Activated naive CD8-positive, alpha-beta T cell treated with anti-CD3 and anti-CD28 coated beads for 36 hours (primary cell): Measurements from ENCODE around the gene ERC2. TPM values are rescaled to one million over a fixed set of nuclear protein-coding genes. Genes with fewer than 3 reads are reported as not detected.

Experiments used
- DNase-seq: peaks from one replicate; pipeline ENCODE4 v3.0.0; 2021
- H3K27ac Mint-ChIP-seq: one replicate; pipeline ENCODE4 v1.8.0; 2022; ENCODE audit warnings: mild to moderate bottlenecking, moderate library complexity, mixed read lengths
- H3K27me3 Mint-ChIP-seq: one replicate; pipeline ENCODE4 v1.8.0; 2022; ENCODE audit warnings: mild to moderate bottlenecking, mixed read lengths
- H3K36me3 Mint-ChIP-seq: one replicate; pipeline ENCODE4 v1.8.0; 2021; ENCODE audit warnings: mild to moderate bottlenecking, mixed read lengths
- H3K4me1 Mint-ChIP-seq: one replicate; pipeline ENCODE4 v1.8.0; 2021; ENCODE audit warnings: mixed read lengths
- H3K4me3 Mint-ChIP-seq: one replicate; pipeline ENCODE4 v1.8.0; 2022; ENCODE audit warnings: mild to moderate bottlenecking, moderate library complexity, mixed read lengths
- H3K9me3 Mint-ChIP-seq: one replicate; pipeline ENCODE4 v1.8.0; 2022; ENCODE audit warnings: mixed read lengths
- total RNA-seq, 2 experiments: library from RNA; stranded (reverse); gene quantifications; one replicate each; pipeline ENCODE4 v1.2.3, GENCODE V29; 2021

The ERC2 gene
- total RNA-seq, 2 experiments from 2014 or later, result not detected

DNA sequence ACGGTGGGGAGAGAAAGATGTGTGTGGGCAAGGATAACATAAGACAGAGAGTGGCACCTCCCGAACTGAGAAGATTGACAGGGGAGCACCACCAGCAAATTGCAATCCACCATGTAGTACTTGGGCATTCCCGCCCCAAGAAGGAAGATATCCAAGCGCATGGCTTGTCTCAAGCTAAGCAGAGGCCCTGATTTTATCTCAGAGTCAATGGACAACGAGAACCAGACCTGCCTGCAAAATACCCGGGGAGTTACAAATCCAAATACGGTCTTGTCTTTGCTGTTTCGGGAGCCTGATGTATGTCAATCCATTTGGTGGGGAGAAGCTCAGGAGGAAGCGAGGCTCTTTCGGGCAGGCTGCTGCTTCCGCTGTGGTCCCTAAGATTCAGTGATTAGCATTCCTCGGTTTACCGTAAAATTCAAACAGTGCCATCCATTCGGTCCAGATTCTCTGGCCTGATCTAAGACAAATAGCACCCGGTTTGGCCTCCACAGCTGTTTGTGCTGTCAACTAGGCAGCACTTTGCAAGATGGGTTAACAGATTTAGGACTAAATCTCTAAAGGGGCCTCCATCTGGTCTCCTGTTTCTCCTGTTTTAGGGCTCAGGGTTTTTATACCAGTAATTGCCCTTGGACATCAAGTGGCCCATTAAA is 883.4 kb downstream of the ERC2 start:
- H3K36me3 Mint-ChIP-seq, result no peaks in the 10 kb centered on the region
- no peaks in the 10 kb centered on the region for H3K9me3 Mint-ChIP-seq
- no peaks in the 10 kb centered on the region for H3K4me1 Mint-ChIP-seq
- no peak overlapping the region for H3K27ac Mint-ChIP-seq
- no peaks in the 10 kb centered on the region for H3K27me3 Mint-ChIP-seq
- no peak overlapping the region for H3K4me3 Mint-ChIP-seq
- no peak for DNase-seq

DNA sequence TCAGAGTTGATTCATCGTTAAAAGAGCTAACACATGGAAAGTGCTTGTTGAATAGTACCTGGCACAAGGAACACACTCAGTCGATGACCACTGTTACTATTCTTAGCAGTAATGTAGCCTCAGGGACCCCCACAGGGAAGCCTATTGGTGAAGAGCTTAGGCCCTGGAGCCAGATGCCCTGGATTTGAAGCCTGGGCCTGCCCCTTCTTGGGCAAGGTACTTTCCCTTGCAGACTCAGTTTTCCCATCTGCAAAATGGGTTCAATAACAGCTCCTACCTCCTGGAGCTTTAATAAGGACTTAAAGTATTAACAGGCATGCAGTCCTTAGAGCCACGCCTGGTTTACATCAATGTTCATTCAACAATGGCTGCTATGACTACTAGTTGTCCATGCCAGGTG is 884.2 kb downstream of the ERC2 start:
- Mint-ChIP-seq H3K27me3 (no peaks in the 10 kb centered on the region), H3K9me3 (no peaks in the 10 kb centered on the region), H3K4me1 (no peaks in the 10 kb centered on the region), H3K36me3 (no peaks in the 10 kb centered on the region), H3K4me3 (no peak overlapping the region), H3K27ac (no peak overlapping the region)
- DNase-seq, result no peak

DNA sequence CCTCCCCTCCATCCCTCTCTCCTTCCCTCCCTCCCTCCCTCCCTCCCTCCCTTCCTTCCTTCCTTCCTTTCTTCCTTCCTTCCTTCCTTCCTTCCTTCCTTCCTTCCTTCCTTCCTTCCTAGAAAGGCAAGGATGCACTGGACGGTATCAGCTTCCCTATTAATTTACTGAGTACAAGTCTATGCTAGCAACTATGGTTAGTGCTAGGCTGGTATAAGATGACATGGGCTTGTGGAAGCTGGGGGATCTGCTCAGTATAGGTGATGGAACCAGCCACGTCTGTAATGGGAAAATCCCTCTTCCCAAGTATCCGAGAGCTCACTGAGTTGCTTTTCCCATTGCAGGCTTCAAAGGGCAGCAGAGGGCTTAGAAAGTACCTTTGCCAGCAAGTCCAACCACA is 884.8 kb downstream of the ERC2 start:
- H3K27me3 Mint-ChIP-seq, result no peaks in the 10 kb centered on the region
- DNase-seq, result no peak
- H3K4me1 Mint-ChIP-seq, result no peaks in the 10 kb centered on the region
- no peaks in the 10 kb centered on the region for H3K9me3 Mint-ChIP-seq
- no peak overlapping the region for H3K27ac Mint-ChIP-seq
- H3K36me3 Mint-ChIP-seq, result no peaks in the 10 kb centered on the region
- H3K4me3 Mint-ChIP-seq, result no peak overlapping the region

DNA sequence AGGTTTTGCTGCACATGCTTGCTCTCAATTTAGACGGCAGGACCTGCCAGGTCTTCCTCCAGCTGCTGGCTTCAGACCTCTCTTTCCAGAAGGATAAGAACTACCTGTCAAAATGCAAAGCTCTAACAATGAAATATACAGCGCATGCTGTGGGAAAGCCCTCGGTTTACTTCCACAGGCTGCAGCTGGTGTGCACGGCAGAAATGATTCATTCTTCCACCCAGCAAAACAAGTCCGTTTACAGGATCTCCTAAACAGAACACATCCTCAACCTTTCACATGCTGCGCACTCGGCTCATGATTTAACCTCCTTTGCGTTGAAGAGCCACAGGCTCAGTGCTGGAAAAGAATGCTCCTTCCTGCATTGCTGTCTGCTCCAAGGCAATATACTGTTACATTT is 888.8 kb downstream of the ERC2 start:
- no peak for DNase-seq
- Mint-ChIP-seq H3K9me3 (no peaks in the 10 kb centered on the region), H3K4me1 (no peaks in the 10 kb centered on the region), H3K27ac (no peak overlapping the region), H3K27me3 (no peaks in the 10 kb centered on the region), H3K4me3 (no peak overlapping the region), H3K36me3 (no peaks in the 10 kb centered on the region)

DNA sequence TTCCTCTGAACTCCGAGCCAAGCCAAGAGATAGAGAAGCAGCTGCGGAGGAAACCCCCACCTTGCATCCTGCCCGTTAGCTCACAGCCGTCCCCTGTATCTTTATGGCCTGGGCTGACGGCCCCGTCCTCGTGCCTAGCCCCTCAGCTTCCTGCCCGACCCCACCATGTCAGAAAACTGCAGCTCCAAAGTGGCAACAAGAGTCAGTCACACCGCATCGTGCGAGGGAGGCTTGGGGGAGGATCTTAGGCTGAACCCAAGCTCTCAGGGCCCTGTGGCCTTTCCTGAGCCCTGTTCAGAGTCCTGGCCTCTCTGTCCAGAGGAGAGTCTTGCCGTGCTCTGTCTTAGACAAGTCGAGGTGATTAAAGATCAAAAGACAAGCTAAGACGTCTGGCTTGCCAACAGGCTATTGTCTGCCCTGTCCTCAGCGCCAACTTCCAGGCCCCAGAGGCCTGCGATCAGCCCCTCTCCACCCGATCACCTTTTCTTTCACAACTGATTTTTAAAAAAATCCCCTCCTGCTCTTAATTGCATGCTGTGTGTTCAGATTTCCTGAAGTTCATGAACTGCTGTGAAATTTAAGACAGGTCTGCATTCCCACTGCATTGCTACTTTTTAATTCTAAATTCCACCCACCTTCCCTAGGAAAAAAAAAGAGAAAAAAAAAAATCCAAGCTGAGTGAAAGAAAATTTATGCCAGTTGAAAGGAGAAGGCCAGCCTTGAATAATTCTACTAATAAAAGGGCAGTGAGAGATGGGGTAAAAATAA is 891.5 kb downstream of the ERC2 start:
- H3K27ac Mint-ChIP-seq, result no peak overlapping the region
- no peaks in the 10 kb centered on the region for H3K4me1 Mint-ChIP-seq
- no peak overlapping the region for H3K4me3 Mint-ChIP-seq
- H3K9me3 Mint-ChIP-seq, result no peaks in the 10 kb centered on the region
- H3K27me3 Mint-ChIP-seq, result no peaks in the 10 kb centered on the region
- no peaks in the 10 kb centered on the region for H3K36me3 Mint-ChIP-seq
- DNase-seq, result no peak

DNA sequence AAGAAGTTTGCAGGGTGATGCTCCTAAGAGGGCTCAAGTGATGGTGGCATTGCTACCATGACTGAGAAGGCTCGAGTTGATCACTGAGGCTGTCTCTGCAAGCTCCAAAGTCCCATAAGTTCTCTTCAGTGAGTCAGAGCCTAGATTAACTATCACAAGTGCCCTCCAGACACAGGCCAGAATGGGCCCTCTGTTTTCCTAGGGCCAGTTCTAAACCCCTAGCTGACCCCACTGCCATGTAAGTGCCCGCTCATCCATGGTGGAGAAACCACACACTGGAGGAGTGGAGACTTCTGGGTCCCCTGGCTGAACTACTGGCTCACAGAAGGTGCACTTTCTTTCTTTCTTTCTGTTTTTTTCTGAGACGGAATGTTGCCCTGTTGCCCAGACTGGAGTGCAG is 893.6 kb downstream of the ERC2 start:
- H3K4me1 Mint-ChIP-seq, result no peaks in the 10 kb centered on the region
- H3K36me3 Mint-ChIP-seq, result no peaks in the 10 kb centered on the region
- no peaks in the 10 kb centered on the region for H3K27me3 Mint-ChIP-seq
- no peak overlapping the region for H3K27ac Mint-ChIP-seq
- H3K9me3 Mint-ChIP-seq, result no peaks in the 10 kb centered on the region
- no peak overlapping the region for H3K4me3 Mint-ChIP-seq
- DNase-seq, result no peak

DNA sequence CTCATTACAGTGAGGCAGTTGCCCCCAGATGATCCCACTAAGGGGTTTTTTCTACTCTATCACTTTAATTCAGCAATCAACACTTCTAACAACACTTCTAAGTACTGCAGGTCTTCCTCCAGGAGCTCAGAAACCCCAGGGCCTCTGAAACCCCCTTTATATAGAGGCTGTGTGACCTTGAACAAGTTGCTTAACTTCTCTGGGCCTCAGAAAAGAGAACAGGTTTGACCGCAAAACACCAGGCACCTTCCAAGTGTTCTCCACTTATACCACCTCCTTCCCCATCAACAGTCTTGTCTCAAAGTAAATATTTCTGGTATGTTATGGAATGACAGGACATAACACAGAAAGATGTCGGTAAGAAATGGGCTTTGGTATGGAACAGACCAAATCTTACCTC is 895.5 kb downstream of the ERC2 start:
- DNase-seq, result no peak
- no peaks in the 10 kb centered on the region for H3K4me1 Mint-ChIP-seq
- no peaks in the 10 kb centered on the region for H3K9me3 Mint-ChIP-seq
- H3K4me3 Mint-ChIP-seq, result no peak overlapping the region
- no peaks in the 10 kb centered on the region for H3K36me3 Mint-ChIP-seq
- no peaks in the 10 kb centered on the region for H3K27me3 Mint-ChIP-seq
- H3K27ac Mint-ChIP-seq, result no peak overlapping the region

DNA sequence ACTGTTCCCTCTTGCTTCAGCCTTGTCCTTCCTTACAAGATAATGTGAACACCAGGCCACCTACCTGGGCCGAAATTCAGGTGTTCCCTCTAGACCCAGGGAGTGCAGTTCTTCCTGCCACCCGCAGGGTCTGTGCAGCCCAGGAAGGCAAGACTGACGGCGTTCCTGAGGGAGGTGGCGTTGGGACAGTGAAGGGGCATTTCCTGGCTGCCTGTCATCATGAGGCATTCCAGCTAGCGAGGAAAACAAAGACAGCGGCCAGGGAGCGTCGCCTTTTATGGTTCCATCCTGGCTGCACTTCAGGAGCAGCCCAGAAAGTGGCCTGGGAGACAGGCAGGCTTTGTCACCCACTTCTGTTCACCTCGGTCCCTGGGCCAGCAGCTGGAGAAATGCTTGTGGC is 896.4 kb downstream of the ERC2 start:
- H3K27ac Mint-ChIP-seq, result no peak overlapping the region
- no peaks in the 10 kb centered on the region for H3K36me3 Mint-ChIP-seq
- H3K4me1 Mint-ChIP-seq, result no peaks in the 10 kb centered on the region
- H3K27me3 Mint-ChIP-seq, result no peaks in the 10 kb centered on the region
- DNase-seq, result no peak
- no peaks in the 10 kb centered on the region for H3K9me3 Mint-ChIP-seq
- H3K4me3 Mint-ChIP-seq, result no peak overlapping the region

DNA sequence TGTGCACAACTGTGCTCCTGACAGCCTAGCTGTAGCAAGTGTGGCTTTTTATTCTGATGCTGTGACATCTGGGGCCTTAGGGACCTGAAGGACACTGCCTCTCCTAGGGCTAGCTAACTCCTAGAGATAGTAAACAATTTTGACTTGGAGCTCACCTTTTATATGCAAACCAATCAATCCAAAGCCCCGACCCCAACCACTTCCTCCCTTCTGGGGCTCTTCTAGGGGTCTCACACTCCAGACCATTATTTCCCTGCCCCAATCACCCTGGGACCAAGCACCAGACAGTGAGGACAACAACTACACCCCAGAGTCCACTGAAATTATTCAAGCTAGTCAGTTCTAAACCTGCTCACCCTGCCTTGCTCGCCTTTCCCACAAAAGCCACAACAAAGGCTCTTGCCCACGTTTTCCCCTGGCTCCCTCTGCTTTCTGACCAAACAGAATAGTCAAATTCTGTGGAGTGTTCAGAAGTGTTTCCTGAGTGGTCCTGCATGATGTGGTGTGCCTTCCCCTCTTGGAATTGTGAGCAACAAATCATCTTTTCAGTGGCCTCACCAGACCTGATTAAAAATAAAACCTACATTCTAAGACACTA is 897.0 kb downstream of the ERC2 start:
- no peak overlapping the region for H3K27ac Mint-ChIP-seq
- H3K4me1 Mint-ChIP-seq, result no peaks in the 10 kb centered on the region

DNA sequence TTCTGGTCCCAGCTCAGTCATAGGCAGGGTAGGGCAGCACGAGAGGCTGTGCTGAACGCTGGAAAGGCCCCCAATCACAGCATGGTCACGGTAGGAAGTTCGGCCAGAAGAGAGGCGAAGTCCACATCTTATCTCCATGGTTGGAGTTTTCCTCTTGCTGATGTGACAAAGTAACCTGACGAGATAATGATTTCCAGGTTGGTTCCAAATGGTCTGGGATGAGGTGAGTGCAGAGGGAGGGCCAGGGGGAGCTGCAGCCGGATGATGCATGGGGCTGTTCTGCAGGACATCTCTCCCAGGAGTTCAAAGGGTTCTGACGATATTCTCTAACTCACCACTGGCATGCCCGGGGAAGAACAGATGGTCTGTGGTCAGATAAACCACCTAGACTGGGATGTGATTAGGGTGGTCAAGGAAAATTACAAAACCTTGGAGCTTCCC is 898.0 kb downstream of the ERC2 start:
- Mint-ChIP-seq H3K27ac (no peak overlapping the region), H3K4me1 (no peaks in the 10 kb centered on the region), H3K27me3 (no peaks in the 10 kb centered on the region), H3K9me3 (no peaks in the 10 kb centered on the region), H3K36me3 (no peaks in the 10 kb centered on the region), H3K4me3 (no peak overlapping the region)
- no peak for DNase-seq

More for the DNA sequence above, 897.0 kb downstream of the ERC2 start:
- Mint-ChIP-seq H3K27me3 (no peaks in the 10 kb centered on the region), H3K36me3 (no peaks in the 10 kb centered on the region), H3K9me3 (no peaks in the 10 kb centered on the region), H3K4me3 (no peak overlapping the region)
- peak; percentile 0 for DNase-seq

DNA sequence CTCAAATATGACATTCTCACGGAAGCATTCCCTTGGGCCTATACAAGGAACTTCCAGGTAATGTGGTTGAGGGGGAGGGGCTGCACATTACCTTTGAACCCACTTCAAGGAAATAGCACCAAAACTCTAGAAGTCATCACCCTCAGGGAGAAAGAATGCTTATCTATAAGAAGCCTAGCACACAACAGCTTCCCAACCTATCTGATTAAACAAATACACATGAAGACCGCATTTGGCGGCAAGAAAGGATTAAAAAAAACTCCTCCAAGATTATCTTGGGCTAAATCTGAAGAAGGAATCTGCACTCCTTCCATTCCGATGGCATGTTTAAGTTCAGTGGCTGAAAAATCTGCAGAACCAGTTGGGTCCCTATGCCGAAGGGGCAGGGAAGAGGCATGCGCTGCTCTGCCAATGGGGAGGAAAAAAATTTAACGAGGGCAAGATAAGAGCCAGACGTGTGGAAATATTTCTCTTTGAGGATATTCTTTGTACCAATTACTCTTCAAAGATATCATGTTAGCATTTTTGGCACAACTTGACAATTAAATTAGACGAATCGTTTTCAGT is 899.2 kb downstream of the ERC2 start:
- no peaks in the 10 kb centered on the region for H3K4me1 Mint-ChIP-seq
- H3K27me3 Mint-ChIP-seq, result no peaks in the 10 kb centered on the region

DNA sequence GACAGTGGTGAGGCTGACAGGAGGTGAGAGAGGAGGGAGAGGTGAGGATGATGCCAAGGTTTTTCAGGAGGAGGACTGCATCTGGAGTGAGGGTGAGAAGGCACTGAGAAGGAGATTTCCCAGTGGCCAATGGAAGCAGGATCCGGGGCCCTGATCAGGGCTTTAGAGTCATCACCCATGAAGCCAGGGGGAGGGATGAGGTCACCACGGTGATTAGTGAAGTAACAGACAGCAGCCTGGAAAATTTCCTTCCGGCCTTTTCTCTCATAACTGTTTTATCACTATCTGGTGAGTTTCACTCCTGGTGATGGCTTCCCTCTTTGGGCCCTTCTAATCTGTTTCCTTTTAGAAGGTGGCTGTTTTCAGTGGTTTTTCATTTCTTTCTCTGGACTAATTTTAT is 900.7 kb downstream of the ERC2 start:
- Mint-ChIP-seq H3K4me3 (no peak overlapping the region), H3K27ac (no peak overlapping the region), H3K9me3 (no peaks in the 10 kb centered on the region), H3K27me3 (peaks cover 3% of the 10 kb centered on the region), H3K4me1 (no peaks in the 10 kb centered on the region), H3K36me3 (no peaks in the 10 kb centered on the region)
- no peak for DNase-seq

More for the DNA sequence above, 899.2 kb downstream of the ERC2 start:
- Mint-ChIP-seq H3K27ac (no peak overlapping the region), H3K4me3 (no peak overlapping the region), H3K36me3 (no peaks in the 10 kb centered on the region), H3K9me3 (no peaks in the 10 kb centered on the region)
- DNase-seq, result no peak

DNA sequence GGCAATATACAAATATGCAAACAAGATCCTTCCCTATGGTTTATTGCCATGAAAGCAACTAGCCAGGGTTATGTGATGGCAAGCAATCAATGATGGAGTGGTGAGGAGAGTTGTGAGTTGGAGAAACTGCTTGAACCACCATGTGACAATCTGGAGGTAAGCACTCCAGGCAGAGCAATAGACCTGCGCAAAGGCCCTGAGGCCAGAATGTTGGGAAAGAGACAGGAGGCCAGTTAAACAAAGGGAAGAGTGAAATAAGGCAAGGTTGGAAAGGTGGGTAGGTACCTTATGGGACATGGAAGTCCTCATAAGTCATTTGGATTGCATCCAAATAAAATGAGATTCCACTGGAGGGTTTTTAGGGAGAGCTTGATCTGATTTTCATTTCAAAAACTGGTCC is 901.1 kb downstream of the ERC2 start:
- no peak overlapping the region for H3K4me3 Mint-ChIP-seq
- peaks cover 3% of the 10 kb centered on the region for H3K27me3 Mint-ChIP-seq
- H3K27ac Mint-ChIP-seq, result no peak overlapping the region
- no peaks in the 10 kb centered on the region for H3K4me1 Mint-ChIP-seq
- H3K9me3 Mint-ChIP-seq, result no peaks in the 10 kb centered on the region
- no peaks in the 10 kb centered on the region for H3K36me3 Mint-ChIP-seq
- no peak for DNase-seq

DNA sequence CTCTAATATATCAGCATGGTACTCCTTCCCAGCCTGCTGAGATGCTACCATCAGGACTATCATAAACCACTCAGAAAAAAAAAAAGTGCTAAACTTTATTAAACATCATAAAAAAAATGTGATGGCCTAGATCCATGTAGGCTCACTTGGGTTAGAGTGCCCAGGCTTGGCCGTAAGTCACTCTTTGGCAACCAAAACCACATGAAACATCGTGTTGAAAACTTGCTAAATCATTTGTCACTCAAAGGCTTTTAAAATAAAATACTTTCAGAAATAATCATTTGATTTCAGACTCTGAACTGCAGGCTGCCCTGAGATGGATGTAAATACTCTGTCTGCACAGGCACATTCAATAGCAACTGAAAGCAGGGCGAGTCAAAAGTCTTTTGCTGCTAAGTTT is 902.7 kb downstream of the ERC2 start:
- no peaks in the 10 kb centered on the region for H3K9me3 Mint-ChIP-seq
- no peaks in the 10 kb centered on the region for H3K4me1 Mint-ChIP-seq
- H3K36me3 Mint-ChIP-seq, result no peaks in the 10 kb centered on the region
- DNase-seq, result no peak
- H3K27ac Mint-ChIP-seq, result no peak overlapping the region
- no peak overlapping the region for H3K4me3 Mint-ChIP-seq
- H3K27me3 Mint-ChIP-seq, result peaks cover 3% of the 10 kb centered on the region

DNA sequence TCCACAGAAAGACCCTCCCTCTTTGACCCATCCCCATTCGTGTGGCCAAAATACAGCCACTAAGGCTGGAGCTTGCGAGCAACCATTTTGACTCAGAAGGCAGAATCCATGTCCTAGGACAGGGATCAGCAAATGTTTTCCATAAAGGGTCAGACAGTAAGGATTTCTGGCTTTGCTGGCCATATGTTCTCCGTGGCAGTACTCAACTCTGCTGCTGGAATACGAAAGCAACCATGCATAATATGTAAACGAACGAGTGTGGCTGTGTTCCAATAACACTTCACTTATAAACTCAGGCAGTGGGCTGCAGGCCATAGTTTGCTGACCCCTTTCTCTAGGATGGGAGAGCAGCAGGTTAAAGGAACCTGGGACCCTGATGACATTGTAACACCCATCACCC is 903.5 kb downstream of the ERC2 start:
- DNase-seq, result no peak
- H3K27me3 Mint-ChIP-seq, result peaks cover 3% of the 10 kb centered on the region
- no peaks in the 10 kb centered on the region for H3K36me3 Mint-ChIP-seq
- H3K4me3 Mint-ChIP-seq, result no peak overlapping the region
- no peaks in the 10 kb centered on the region for H3K9me3 Mint-ChIP-seq
- H3K4me1 Mint-ChIP-seq, result no peaks in the 10 kb centered on the region
- H3K27ac Mint-ChIP-seq, result no peak overlapping the region
